Epithelial cell of prostate (primary cell): ENCODE data around the gene TLE2.
"Not testable (repeated sequence)": the region's sequence is repeated elsewhere in the genome, so short reads cannot be mapped to it uniquely, and the experiment has no call there.

ENCODE experiments used
- DNase-seq: peaks from one replicate; pipeline ENCODE4 v3.0.0-alpha.2; 2011; ENCODE audit warnings: low read depth, low spot score
- H3K27ac ChIP-seq: fragments of 450-650 bp; 2 replicates; pipeline ENCODE4 v1.5.1; 2017; ENCODE audit warnings: mild to moderate bottlenecking

TLE2 gene

DNA sequence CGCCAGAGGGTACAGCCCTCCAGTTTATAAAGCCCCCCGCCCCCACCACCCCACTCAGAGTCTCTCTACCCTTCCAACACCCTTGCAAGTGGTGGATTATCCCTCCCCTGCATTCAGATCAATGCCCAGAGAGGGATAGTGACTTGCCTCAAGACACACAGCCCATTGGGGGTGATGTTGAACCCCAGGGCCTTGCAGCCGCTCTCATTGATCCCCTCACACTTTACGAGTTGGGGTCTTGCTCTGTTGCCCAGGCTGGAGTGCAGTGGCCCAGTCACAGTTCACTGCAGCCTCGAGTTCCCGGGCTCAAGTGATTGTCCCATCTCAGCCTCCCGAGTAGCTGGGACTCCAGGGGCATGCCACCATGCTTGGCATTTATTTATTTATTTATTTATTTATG is 11.2 kb downstream of the TLE2 start:
- no peak for DNase-seq
- H3K27ac ChIP-seq, result no peak overlapping the region

DNA sequence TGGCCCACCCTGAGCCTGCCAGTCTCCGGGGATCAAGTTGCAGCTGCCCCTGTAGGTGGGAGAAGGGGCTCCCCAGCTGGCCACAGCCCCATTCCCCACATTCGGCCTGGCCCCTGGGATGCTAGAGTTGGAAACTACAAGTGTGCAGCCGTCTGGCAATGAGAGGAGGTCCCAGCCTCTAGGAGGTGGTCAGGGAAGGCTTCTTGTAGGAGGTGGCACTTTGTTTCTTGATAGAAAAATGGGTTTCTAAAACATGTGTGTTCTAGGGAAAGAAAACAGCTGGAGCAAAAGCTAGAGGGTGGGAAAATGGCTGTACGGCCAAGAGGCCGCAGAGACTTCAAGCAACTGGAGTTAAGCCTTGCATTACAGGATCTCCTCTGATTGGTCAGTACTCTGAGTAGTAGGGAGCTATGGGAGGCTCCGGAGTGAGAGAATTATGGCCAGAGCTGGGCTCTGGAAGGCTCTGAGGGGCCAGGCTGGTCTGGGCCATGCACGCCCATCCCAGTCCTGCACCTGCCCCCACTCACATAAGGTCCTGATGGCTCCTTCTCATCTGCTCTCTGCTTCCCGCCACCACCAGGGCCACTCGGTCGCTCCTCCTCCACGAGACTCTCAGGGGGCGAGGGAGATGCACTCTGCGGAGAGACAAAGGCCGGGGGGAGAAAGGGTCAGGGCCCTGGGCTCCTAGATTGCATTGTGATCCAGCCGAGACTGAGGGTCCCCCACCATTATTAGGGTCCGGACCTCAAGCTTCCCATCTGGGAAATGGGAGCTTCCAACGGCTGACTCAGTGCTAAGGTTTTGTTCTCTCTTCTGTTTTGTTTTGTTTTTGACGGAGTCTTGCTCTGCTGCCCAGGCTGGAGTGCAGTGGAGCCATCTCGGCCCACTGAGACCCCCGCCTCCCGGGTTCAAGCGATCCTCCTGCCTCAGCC is 13.7 kb downstream of the TLE2 start:
- DNase-seq, result no peak
- no peak overlapping the region for H3K27ac ChIP-seq

DNA sequence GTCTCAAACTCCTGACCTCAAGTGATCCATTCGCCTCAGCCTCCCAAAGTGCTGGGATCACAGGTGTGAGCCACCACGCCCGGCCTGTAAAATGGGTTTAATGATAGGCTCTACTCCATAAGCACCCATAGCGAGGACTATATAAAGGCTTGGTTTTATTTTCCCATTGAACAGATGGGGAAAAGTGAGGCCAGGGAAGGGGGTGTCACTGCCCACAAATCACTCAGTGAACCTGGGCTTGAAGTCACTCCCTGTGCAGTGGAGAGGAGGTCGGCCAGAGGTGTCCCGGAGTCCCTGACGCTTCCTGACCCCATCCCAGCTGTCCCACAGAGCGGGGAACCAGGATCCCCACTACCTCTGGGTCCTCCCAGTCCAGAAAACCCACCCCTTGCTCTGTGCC is 14.9 kb downstream of the TLE2 start:
- no peak for DNase-seq
- no peak overlapping the region for H3K27ac ChIP-seq

DNA sequence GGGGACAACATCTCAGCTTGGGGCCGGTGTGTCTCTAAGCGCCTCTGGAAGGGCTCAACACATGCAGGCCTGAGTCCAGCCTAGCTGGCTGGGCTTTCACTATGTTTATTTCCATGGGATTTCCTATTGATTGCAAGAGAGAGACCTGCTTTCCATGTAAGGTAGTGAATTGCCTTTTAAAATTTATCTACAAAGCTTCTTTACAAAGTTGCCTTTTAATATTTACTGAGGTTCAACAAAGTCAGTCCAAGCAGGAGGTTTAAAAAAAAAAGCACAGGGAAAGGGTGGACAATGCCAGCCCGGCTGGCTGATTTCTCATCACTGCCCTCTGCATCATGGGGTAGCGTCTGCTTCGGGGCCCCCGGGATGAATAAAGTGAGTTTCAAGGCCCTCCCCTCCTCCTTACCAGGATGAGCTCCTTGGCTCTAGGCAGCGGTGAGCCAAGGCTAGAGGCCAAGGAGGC is 15.8 kb downstream of the TLE2 start:
- H3K27ac ChIP-seq, result no peak overlapping the region
- DNase-seq, result no peak

DNA sequence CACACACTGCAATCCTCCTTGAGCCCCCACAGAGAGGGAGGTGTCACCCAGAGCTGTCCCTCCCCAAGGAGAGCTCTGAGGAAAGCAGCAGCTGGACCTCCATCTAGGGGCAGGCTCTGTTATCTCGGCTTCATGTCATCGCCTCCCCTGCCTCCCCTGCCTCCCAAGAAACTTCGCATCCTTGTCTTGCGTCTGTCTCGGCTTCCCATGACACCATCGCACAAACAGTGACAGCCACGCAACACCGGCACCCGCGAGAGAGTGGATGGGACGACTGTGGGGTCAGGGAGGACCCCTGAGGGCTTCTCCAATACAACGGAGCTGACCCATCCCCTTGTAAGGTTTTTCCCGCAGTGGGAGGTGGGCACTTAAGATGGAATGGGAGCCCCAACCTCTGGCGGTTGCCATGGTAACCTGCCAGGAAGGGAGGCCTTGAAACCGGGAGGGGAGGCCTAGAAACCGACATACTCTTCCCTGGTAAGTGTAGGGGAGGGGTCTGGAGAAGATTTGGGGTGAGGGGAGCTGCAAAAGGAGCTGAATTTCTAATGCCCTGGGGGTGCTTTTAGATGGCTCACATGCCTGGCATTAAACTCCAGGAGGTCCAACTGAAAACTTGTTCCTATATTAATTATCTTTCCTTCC is 16.3 kb downstream of the TLE2 start:
- H3K27ac ChIP-seq, result no peak overlapping the region
- no peak for DNase-seq

DNA sequence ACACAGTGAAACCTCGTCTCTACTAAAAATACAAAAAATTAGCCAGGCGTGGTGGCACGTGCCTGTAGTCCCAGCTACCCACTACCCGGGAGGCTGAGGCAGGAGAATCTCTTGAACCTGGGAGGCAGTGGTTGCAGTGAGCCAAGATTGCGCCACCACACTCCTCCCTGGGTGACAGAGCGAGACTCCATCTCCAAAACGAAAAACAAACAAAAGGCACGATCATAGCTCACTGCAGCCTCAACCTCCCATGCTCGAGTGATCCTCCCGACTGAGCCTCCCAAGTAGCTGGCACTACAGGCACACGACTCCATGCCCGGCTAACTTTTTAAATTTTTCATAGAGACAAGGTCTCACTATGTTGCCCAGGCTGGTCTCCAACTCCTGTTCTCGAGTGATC is 17.0 kb downstream of the TLE2 start:
- not testable (repeated sequence) for DNase-seq, H3K27ac ChIP-seq

DNA sequence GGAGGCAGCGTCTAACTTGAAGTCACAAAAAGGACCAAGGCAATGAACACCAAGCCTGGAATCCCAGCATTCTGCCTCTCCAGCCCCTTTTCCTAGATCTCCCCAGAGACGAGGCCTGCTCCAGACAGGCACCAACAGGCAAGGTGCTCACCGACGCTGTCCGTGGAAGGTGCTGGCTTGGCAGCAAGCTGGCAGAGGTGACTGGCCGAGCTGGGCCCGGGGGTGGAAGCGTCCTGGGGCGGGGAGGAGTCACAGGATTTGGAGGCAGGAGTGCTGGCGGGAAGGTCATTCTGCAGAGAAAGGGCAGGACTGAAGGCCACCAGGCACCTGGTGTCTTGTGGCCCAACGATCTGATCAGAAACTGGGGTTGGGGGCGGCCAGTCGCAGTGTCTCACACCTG is 18.2 kb downstream of the TLE2 start:
- no peak for DNase-seq
- no peak overlapping the region for H3K27ac ChIP-seq

DNA sequence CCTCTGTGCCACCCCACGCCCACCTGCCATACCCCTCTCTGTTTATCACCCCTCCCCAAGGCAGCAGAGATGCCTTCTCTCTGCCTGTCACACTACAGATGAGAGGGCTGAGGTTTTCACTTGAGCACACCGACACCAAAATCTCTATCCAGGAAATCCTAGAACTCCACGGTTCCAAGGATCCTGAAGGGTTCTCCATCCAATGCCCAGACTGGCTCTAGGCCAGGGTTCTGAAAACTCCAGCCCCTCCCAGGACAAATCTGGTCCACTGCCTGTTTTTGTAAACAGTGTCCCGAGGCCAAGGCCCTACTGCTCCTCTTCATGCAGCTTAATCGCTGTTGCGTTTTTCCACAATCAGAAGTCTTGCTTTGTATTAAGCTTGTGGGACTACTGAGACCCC is 20.1 kb downstream of the TLE2 start:
- no peak for DNase-seq
- H3K27ac ChIP-seq, result no peak overlapping the region

DNA sequence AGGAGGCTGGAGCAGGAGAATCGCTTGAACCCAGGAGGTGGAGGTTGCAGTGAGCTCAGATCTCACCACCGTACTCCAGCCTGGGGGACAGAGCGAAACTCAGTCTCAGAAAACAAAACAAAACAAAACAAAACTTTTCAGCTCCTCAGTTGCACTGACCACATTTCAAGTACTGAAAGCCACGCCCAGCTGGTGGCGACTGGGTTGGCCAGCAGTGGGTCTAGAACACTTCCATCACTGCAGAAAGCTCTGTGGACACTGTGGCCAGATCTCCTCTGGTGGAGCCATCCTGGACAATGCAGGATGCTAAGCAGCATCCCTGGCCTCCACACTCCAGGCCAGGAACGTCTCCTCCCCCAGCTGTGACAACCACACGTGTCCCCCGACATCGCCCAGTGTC is 21.1 kb downstream of the TLE2 start:
- no peak for DNase-seq
- H3K27ac ChIP-seq, result no peak overlapping the region

DNA sequence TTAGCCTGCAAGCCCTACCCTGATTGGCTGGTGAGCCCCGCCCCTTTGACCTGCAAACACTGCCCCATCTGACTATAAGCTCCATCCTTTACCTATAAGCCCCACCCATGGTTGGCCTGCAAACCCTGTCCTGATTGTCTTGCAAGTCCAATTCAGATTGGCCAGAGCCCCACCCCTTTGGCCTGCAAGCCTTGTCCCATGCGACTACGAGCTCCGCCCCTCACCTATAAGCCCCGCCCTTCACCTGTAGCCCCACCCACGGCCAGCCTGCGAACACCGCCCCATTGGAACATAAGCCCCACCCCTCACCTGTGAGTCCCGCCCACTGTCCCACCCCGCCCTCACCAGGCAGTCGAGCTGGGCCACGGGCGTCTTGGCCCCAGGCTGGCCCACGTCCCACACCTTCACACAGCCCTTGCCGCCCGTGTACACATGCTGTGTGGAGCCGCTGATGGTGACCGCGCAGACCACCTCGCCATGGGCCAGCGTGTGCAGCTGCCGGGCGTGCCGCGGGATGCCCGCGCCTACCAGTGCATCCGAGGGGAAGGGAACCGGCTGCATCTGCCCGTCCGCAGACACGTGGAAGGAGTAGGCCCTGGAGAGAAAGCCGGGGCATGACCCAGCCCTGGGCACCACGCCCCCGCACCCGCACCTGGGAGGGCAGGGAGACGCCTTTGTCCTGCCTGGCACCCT is 22.9 kb downstream of the TLE2 start:
- DNase-seq, result no peak
- H3K27ac ChIP-seq, result no peak overlapping the region

DNA sequence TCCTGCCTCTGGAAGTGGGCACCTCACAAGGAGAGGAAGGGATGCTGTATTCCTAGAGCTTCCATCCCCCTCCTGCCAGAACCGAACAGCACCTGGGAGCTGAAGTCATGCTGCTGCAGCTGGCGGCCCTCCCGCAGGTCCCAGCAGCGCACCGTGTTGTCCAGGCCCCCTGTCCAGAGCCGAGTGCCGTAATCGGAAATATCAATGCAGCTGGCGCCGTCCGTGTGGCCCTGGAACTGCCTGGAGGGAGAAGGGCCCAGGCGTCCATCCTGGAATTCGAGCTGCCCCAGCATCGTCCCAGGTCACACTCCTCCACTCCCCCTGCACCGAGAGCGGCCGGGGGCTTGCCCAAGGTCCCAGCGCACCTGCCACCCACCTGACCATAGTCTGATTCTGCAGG is 23.7 kb downstream of the TLE2 start:
- DNase-seq, result no peak
- H3K27ac ChIP-seq, result no peak overlapping the region

DNA sequence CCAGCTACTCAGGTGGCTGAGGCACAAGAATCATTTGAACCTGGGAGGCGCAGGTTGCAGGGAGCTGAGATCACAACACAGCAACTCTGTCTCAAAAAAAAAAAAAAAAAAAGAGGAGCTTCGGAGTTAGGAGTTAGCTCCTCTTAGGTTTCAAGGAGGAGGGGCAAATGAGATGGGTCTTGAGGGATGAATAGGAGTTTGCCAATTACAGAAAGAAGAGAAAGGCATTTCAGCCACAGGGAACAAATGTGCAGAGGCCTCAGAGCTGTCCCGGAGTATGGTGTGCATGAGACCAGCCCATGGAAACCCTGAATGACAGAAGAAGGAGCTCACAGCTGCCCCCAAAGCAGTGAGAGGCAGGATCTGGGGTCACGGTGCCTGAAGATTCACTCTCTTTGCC is 24.6 kb downstream of the TLE2 start:
- DNase-seq, result no peak
- H3K27ac ChIP-seq, result no peak overlapping the region

DNA sequence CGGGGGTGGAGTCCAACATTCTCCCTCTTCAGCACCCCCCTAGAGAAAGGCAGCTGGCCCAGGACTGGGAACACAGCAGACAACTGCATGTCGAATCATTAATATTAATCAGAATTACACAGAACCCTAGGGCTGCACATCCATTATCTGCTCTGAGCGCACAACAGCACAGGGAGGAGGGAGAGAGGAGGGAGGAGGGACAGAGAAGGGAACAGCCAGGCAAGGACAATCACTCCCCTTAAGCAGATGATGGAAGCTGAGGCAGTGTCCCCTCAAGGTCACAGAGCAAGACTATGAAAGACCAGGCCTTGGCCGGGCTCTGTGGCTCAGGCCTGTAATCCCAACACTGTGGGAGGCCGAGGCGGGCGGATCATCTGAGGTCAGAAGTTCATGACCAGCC is 26.0 kb downstream of the TLE2 start:
- DNase-seq, result no peak
- H3K27ac ChIP-seq, result no peak overlapping the region

DNA sequence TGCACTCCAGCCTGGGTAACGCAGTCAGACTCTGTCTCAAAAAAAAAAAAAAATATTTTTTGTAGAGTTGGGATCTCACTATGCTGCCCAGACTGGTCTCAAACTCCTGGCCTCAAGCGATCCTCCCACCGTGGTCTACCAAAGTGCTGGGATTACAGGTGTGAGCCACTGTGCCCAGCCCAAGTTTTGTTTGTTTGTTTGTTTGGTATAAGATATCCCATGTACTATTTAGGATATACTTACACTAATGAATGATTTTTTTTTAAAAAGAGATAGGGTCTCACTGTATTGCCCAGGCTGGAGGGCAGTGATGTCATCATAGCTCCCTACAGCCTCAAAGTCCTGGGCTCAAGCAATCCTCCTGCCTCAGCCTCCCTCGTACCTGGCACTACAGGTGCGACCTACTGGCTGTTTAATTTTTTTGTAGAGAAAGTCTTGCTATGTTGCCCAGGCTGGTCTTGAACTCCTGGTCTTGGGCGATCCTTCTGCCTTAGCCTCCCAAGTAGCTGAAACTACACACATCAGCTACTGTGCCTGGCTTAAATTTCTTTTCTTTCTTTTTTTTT is 27.8 kb downstream of the TLE2 start:
- no peak overlapping the region for H3K27ac ChIP-seq

DNA sequence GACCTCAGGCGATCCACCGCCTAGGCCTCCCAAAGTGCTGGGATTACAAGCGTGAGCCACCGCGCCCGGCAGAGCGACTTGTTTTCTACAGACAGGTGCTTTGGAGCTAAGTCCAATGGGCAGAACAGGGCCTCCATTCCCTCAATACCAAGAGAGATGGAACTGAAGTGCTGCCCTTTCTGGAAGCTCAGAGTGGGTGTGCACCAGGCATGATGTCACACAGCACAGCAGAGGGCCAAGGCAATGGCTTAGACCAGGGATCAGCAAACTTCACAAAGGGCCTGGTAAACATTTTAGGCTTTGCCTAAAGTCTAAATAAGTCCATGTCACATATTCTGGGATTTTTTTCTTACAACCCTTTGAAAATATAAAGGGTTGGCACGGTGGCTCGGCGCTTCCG is 30.4 kb downstream of the TLE2 start:
- no peak for DNase-seq

More for the DNA sequence above, 27.8 kb downstream of the TLE2 start:
- DNase-seq, result no peak

DNA sequence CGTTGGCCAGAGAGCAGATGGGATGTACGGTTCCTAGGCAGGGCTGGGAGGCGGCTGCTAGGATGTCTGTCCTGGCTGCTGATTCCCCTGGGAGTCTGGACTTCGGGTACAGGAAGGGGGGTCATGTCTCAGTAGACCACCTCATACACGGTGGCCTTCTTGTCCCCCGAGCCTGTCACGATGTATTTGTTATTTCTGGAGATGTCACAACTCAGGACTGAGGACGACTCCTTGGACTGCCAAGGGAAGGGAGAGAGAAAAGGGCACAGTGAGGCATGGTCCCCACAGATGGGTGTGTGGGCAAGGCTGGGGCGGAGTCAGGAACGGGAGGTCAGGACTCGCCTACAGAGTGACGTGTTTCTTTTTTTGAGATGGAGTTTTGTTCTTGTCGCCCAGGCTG is 31.4 kb downstream of the TLE2 start:
- DNase-seq, result no peak
- no peak overlapping the region for H3K27ac ChIP-seq

More for the DNA sequence above, 30.4 kb downstream of the TLE2 start:
- H3K27ac ChIP-seq, result no peak overlapping the region

DNA sequence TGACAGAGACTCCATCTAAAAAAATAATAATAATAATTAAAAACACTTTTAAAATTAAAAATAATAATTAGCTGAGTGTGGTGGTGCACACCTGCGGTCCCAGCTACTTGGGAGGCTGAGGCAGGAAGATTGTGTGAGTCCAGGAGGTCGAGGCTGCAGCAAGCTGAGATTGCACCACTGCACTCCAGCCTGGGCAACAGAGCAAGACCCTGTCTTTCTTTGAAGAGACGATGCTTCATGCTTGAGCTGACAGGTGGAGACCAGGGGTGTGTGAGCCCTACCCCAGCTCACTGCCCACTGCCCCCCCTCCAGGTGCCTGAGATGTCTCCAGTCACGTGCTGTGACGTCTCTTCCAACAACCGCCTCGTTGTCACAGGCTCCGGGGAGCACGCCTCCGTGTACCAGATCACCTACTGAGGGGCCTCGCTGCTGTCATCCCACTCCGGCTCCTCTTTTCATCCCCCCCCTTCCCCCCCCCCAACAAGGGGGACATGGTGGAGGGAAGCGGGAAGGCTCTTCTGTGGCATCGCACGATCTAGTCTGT is 34.4 kb downstream of the TLE2 start:
- no peak for DNase-seq

DNA sequence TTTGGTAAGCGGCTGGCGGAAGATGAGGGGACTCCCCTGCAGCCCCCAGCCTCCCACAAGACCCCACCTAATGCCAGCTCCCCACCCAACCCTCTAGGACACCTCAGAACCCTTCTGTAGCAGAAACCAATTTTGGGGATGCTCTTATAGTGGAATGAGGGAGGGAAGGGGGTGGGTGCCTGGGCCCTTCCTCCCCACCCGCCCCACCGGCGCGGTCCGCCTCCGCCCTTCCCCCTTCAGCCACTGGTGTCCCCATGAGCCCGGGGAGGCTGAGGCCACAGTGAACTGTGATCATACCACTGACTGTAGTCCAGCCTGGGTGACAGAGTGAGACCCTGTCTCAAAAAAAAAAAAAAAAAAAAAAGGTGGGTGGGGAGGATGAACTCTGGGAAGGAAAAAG is 35.5 kb downstream of the TLE2 start:
- H3K27ac ChIP-seq, result no peak overlapping the region
- DNase-seq, result no peak

More for the DNA sequence above, 34.4 kb downstream of the TLE2 start:
- no peak overlapping the region for H3K27ac ChIP-seq

DNA sequence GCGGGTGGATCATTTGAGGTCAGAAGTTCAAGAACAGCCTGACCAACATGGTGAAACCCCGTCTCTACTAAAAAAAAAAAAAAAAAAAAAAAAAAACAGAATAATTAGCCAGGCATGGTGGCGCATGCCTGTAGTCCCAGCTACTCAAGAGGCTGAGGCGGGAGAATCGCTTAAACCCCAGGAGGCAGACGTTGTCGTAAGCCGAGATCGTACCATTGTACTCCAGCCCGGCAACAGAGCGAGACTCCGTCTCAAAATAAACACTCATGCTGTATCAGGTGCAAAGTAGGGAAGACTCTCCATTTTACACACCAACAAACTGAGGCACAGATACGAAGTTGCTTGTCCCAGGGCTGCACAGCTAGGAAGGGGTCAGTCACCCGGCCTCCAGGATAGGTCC is 36.1 kb downstream of the TLE2 start:
- no peak overlapping the region for H3K27ac ChIP-seq
- DNase-seq, result no peak

DNA sequence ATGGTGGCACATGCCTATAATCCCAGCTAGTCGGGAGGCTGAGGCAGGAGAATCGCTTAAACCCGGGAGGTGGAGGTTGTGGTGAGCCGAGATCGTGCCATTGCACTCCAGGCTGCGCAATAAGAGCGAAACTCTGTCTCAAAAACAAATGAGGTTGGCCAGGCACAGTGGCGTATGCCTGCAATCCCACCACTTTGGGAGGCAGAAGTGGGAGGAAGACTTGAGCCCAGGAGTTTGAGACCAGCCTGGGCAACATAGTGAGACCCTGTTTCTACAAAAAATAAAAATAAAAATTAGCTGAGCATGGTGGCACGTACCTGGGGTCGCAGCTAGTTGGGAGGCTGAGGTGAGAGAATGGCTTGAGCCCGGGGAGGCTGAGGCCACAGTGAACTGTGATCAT is 36.7 kb downstream of the TLE2 start:
- not testable (repeated sequence) for H3K27ac ChIP-seq, DNase-seq
